Measurements from ENCODE around the gene ENOSF1.
"Not testable (repeated sequence)": the region's sequence is repeated elsewhere in the genome, so short reads cannot be mapped to it uniquely, and the experiment has no call there.

ENOSF1 gene

GRCh38 chr18:708096-708495, 4.3 kb downstream of the ENOSF1 start:
- DNase-seq (ENCODE audit: low read depth in 2 of 2, low spot score in 1 of 2) = no peak

- DNase-seq (ENCODE audit: low read depth in 2 of 2, low spot score in 1 of 2) = no peak
Observed at GRCh38 chr18:706405-706804, 6.0 kb downstream of the ENOSF1 start.

GRCh38 chr18:703213-703967, 9.0 kb downstream of the ENOSF1 start:
- DNase-seq (ENCODE audit: low read depth in 2 of 2, low spot score in 1 of 2) = no peak

GRCh38 chr18:697800-698199, 14.6 kb downstream of the ENOSF1 start:
- no peak for DNase-seq (ENCODE audit: low read depth in 2 of 2, low spot score in 1 of 2)

- DNase-seq (ENCODE audit: low read depth in 2 of 2, low spot score in 1 of 2) = no peak
Observed at GRCh38 chr18:697012-697411, 15.4 kb downstream of the ENOSF1 start.

- no peak for DNase-seq (ENCODE audit: low read depth in 2 of 2, low spot score in 1 of 2)
Observed at GRCh38 chr18:693466-694187, 18.8 kb downstream of the ENOSF1 start.

- DNase-seq (ENCODE audit: low read depth in 2 of 2, low spot score in 1 of 2) = no peak
Observed at GRCh38 chr18:692824-693223, 19.6 kb downstream of the ENOSF1 start.

GRCh38 chr18:688323-688722, 24.1 kb downstream of the ENOSF1 start:
- no peak for DNase-seq (ENCODE audit: low read depth in 2 of 2, low spot score in 1 of 2)

GRCh38 chr18:686339-687111, 25.9 kb downstream of the ENOSF1 start:
- no peak for DNase-seq (ENCODE audit: low read depth in 2 of 2, low spot score in 1 of 2)

GRCh38 chr18:685438-685837, 27.0 kb downstream of the ENOSF1 start:
- DNase-seq (ENCODE audit: low read depth in 2 of 2, low spot score in 1 of 2) = no peak

GRCh38 chr18:683531-683930, 28.9 kb downstream of the ENOSF1 start:
- DNase-seq (ENCODE audit: low read depth in 2 of 2, low spot score in 1 of 2) = no peak

- DNase-seq (ENCODE audit: low read depth in 2 of 2, low spot score in 1 of 2) = no peak
Observed at GRCh38 chr18:682833-683232, 29.6 kb downstream of the ENOSF1 start.

- not testable (repeated sequence) for DNase-seq (ENCODE audit: low read depth in 2 of 2, low spot score in 1 of 2)
Observed at GRCh38 chr18:682416-682815, 30.0 kb downstream of the ENOSF1 start.

GRCh38 chr18:681985-682384, 30.4 kb downstream of the ENOSF1 start:
- no peak for DNase-seq (ENCODE audit: low read depth in 2 of 2, low spot score in 1 of 2)

GRCh38 chr18:680392-680791, 32.0 kb downstream of the ENOSF1 start:
- no peak for DNase-seq (ENCODE audit: low read depth in 2 of 2, low spot score in 1 of 2)

- no peak for DNase-seq (ENCODE audit: low read depth in 2 of 2, low spot score in 1 of 2)
Observed at GRCh38 chr18:679516-679915, 32.9 kb downstream of the ENOSF1 start.

- DNase-seq (ENCODE audit: low read depth in 2 of 2, low spot score in 1 of 2) = no peak
Observed at GRCh38 chr18:678482-679182, 33.8 kb downstream of the ENOSF1 start.

- DNase-seq (ENCODE audit: low read depth in 2 of 2, low spot score in 1 of 2) = no peak
Observed at GRCh38 chr18:677951-678381, 34.5 kb downstream of the ENOSF1 start.

- no peak for DNase-seq (ENCODE audit: low read depth in 2 of 2, low spot score in 1 of 2)
Observed at GRCh38 chr18:677145-677544, 35.3 kb downstream of the ENOSF1 start.

GRCh38 chr18:676736-677135, 35.7 kb downstream of the ENOSF1 start:
- no peak for DNase-seq (ENCODE audit: low read depth in 2 of 2, low spot score in 1 of 2)

- DNase-seq (ENCODE audit: low read depth in 2 of 2, low spot score in 1 of 2) = no peak
Observed at GRCh38 chr18:676069-676468, 36.4 kb downstream of the ENOSF1 start.
